Vagina (tissue), 2 donors: ENCODE results near the gene BATF. TPM values are rescaled to one million over a fixed set of nuclear protein-coding genes. Genes with fewer than 3 reads are reported as not detected.

Experiments used
- DNase-seq, 2 donors: peaks; one replicate each; pipeline ENCODE4 v3.0.0-alpha.2; 2017; ENCODE audit errors: extremely low spot score in 2 of 2
- H3K27ac ChIP-seq: fragments of 200-600 bp; sonication (generic); one replicate; pipeline ENCODE4 v1.5.1; 2019
- H3K27me3 ChIP-seq: fragments of 200-600 bp; sonication (generic); one replicate; pipeline ENCODE4 v1.5.1; 2019
- H3K36me3 ChIP-seq, 2 donors: fragments of 200-600 bp; sonication (generic); one replicate each; pipeline ENCODE4 v1.5.1; 2017 to 2019
- H3K4me1 ChIP-seq: fragments of 200-600 bp; sonication (generic); one replicate; pipeline ENCODE4 v1.5.1; 2019
- H3K4me3 ChIP-seq, 2 donors: fragments of 200-600 bp; sonication (generic); 1 replicate in 1 of 2; 2 replicates in 1 of 2; pipeline ENCODE4 v1.5.1; 2016 to 2019
- H3K9me3 ChIP-seq: fragments of 200-600 bp; sonication (generic); one replicate; pipeline ENCODE4 v1.5.1; 2019
- POLR2A ChIP-seq, 2 donors: fragments of 450-650 bp; IDR thresholded peaks; one replicate each; pipeline ENCODE4 v1.6.1; 2017; ENCODE audit warnings: antibody characterized with exemption in 2 of 2, mild to moderate bottlenecking in 2 of 2, moderate library complexity in 2 of 2
- POLR2AphosphoS5 ChIP-seq, 2 donors: sonication (generic); formaldehyde crosslinking; IDR thresholded peaks; one replicate each; pipeline ENCODE4 v1.9.0; 2017; ENCODE audit warnings: antibody characterized with exemption in 2 of 2, mild to moderate bottlenecking in 2 of 2, low read depth in 1 of 2; ENCODE audit not compliant: insufficient read depth in 1 of 2
- intact Hi-C: fragments of 100-400 bp; cut with DNase I; formaldehyde crosslinking; loops from one replicate; pipeline ENCODE4 v1.15.1; 2023
- total RNA-seq: library from RNA; depleted of rRNA; stranded (reverse); fragments of >200 nt; gene quantifications from one replicate; pipeline ENCODE4 v1.2.3, GENCODE V29; 2016
- TF ChIP-seq, protein P1 (sequence below), 3 experiments: fragments of 450-650 bp in 2 of 3; fragments of 200-600 bp in 1 of 3; sonication (generic) in 1 of 3; IDR thresholded peaks; one replicate each; pipeline ENCODE4 v1.5.1; 2017 to 2019; ENCODE audit warnings: antibody characterized with exemption in 3 of 3, mild to moderate bottlenecking in 2 of 3, moderate library complexity in 2 of 3

The BATF gene
- total RNA-seq, 1 donor from 2014 or later = 12.0 TPM

DNA sequence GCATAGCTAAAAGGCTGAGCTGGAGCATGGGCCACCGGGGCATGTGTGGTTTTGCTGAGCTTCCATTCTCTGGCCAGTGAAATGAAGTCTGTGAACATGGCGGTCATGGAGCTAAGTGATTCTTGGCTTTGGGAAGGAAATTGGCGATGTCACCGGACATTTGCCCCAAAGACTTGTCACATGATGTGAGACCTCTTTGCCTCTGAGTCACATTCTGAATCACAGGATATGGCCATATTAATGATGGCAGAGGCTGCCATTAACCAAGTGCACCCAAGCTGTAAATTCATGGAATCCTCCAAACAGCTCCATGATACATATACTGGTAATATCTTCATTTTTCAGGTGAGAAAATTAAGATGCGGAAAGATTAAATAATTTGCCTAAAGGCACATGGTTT lies 27.4 kb upstream of the BATF start:
- no peaks in the 10 kb centered on the region for H3K27me3 ChIP-seq
- no peak for DNase-seq
- no peaks in the 10 kb centered on the region for H3K9me3 ChIP-seq
- no peak overlapping the region for H3K4me3 ChIP-seq
- no peaks in the 10 kb centered on the region for H3K4me1 ChIP-seq
- intact Hi-C loops = loop anchor here (5.0 kb wide), 1 partner anchor 188 kb away; no protein-coding TSS in a partner anchor
- no peak overlapping the region for H3K27ac ChIP-seq
- no peaks in the 10 kb centered on the region for H3K36me3 ChIP-seq
- TF ChIP-seq POLR2AphosphoS5 (IDR thresholded peaks at IDR 0.05; ENCODE audit: insufficient read depth in 1 of 2, low read depth in 1 of 2) (no peak), POLR2A (IDR thresholded peaks at IDR 0.05) (no peak)
- TF ChIP-seq, protein P1, sequence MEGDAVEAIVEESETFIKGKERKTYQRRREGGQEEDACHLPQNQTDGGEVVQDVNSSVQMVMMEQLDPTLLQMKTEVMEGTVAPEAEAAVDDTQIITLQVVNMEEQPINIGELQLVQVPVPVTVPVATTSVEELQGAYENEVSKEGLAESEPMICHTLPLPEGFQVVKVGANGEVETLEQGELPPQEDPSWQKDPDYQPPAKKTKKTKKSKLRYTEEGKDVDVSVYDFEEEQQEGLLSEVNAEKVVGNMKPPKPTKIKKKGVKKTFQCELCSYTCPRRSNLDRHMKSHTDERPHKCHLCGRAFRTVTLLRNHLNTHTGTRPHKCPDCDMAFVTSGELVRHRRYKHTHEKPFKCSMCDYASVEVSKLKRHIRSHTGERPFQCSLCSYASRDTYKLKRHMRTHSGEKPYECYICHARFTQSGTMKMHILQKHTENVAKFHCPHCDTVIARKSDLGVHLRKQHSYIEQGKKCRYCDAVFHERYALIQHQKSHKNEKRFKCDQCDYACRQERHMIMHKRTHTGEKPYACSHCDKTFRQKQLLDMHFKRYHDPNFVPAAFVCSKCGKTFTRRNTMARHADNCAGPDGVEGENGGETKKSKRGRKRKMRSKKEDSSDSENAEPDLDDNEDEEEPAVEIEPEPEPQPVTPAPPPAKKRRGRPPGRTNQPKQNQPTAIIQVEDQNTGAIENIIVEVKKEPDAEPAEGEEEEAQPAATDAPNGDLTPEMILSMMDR (IDR thresholded peaks at IDR 0.05) = no peak

DNA sequence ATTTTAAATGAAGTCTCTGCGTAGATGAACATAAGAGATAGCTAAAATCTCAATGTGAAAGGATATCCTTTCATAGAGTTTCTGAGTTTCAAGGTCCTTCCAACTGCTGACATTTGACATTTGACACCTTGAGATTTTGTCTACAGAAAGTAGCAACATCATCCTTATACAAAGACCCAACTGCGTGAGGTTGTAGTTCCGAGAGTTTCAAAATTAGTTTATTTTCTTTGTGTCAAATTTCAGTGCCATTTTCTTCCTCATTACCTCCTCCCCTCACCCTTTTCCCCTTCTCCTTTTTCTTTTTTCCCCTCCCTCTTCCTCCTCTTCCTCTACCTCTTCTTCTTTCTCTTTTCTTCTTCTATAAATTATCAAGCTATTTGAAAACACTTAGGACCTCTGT lies 26.9 kb upstream of the BATF start:
- DNase-seq = no peak
- Histone ChIP-seq H3K36me3 (no peaks in the 10 kb centered on the region), H3K4me3 (no peak overlapping the region), H3K9me3 (no peaks in the 10 kb centered on the region), H3K27me3 (no peaks in the 10 kb centered on the region), H3K27ac (no peak overlapping the region), H3K4me1 (no peaks in the 10 kb centered on the region)
- intact Hi-C loops = no loop called here
- TF ChIP-seq POLR2A (IDR thresholded peaks at IDR 0.05) = no peak
- no peak for TF ChIP-seq POLR2AphosphoS5 (IDR thresholded peaks at IDR 0.05; ENCODE audit: insufficient read depth in 1 of 2, low read depth in 1 of 2)
- TF ChIP-seq, protein P1 (IDR thresholded peaks at IDR 0.05) = no peak

DNA sequence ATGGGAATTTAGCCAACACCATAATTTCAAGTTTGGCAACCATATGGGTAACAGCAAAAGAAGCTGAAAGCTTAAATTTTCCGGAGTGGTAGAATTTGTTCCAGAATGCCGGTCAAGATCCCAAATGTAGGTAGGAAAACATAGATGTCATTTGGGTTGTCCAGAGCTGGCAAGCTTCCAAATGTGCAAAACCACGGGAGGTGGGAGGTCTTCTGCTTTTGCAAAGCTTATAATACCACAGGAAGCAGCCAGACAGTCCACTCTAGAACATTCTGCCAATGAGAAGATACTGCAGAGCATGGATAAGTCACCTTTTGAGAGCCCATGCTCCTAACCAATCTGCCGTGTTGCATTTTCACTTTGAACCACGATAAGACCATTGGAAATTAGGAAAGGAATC lies 26.4 kb upstream of the BATF start:
- intact Hi-C loops = no loop called here
- Histone ChIP-seq H3K27me3 (no peaks in the 10 kb centered on the region), H3K27ac (no peak overlapping the region), H3K4me1 (no peaks in the 10 kb centered on the region), H3K36me3 (no peaks in the 10 kb centered on the region), H3K9me3 (no peaks in the 10 kb centered on the region), H3K4me3 (no peak overlapping the region)
- TF ChIP-seq, protein P1 (IDR thresholded peaks at IDR 0.05) = no peak
- TF ChIP-seq POLR2A (IDR thresholded peaks at IDR 0.05) (no peak), POLR2AphosphoS5 (IDR thresholded peaks at IDR 0.05; ENCODE audit: insufficient read depth in 1 of 2, low read depth in 1 of 2) (no peak)
- no peak for DNase-seq

DNA sequence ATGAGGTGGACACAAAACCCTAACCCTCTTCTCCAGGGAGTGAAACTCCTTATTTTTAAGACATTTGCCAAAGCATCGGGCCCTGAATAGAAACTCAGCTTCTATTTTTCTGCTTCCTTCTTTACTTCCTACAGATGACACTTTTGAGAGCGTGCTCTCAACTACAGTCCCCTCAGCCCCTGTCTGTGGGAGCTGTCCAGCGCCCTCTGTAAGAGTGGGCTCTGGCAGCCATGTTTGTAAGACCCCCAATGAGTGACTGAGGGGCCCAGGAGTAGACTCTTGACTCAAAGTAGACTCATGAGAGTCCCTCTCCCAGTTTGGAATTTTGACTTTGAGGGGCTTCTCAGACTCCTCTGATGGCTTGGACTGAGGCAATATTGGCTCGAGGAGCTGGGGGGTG lies 25.5 kb upstream of the BATF start:
- no peaks in the 10 kb centered on the region for H3K9me3 ChIP-seq
- no peaks in the 10 kb centered on the region for H3K36me3 ChIP-seq
- no peak for DNase-seq
- H3K27ac ChIP-seq = no peak overlapping the region
- intact Hi-C loops = no loop called here
- TF ChIP-seq, protein P1 (IDR thresholded peaks at IDR 0.05) = no peak
- no peak for TF ChIP-seq POLR2A (IDR thresholded peaks at IDR 0.05)
- TF ChIP-seq POLR2AphosphoS5 (IDR thresholded peaks at IDR 0.05; ENCODE audit: insufficient read depth in 1 of 2, low read depth in 1 of 2) = no peak
- no peaks in the 10 kb centered on the region for H3K4me1 ChIP-seq
- no peak overlapping the region for H3K4me3 ChIP-seq
- no peaks in the 10 kb centered on the region for H3K27me3 ChIP-seq

DNA sequence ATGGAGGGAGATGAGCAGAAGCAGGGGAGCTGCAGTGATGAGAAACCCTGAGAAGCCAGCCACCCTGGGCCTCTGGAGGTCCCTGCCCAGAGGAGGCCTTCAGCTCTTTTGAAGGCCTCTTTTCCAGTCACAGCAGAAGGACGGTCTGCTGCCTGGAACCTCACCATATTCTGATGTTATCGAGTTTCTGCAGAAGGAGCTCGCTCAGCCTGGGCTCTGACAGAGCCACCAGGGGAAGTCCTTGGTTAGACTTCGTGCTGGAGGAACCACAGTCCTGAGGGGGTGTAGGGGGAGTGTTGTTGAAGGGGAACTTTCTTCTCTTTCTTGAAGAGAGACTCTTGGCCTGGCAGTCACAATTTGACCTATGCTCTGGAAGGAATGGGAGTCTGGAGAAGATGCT lies 25.1 kb upstream of the BATF start:
- TF ChIP-seq POLR2A (IDR thresholded peaks at IDR 0.05) (no peak), POLR2AphosphoS5 (IDR thresholded peaks at IDR 0.05; ENCODE audit: insufficient read depth in 1 of 2, low read depth in 1 of 2) (no peak)
- TF ChIP-seq, protein P1 (IDR thresholded peaks at IDR 0.05) = no peak
- Histone ChIP-seq H3K4me3 (no peak overlapping the region), H3K27me3 (no peaks in the 10 kb centered on the region), H3K36me3 (no peaks in the 10 kb centered on the region), H3K9me3 (no peaks in the 10 kb centered on the region), H3K4me1 (no peaks in the 10 kb centered on the region), H3K27ac (no peak overlapping the region)
- intact Hi-C loops = no loop called here
- DNase-seq = no peak
